ENCODE results near the gene RGS3. TPM values are rescaled to one million over a fixed set of nuclear protein-coding genes. Genes with fewer than 3 reads are reported as not detected.
A peak's percentile ranks its signal among the peaks of the same experiment; 100 is the strongest.

RGS3 gene
- total RNA-seq, 6 donors from 2014 or later, result 60.3 to 93.2 (median 72.6) TPM

- H3K4me3 ChIP-seq, result no peak overlapping the region
- H3K36me3 ChIP-seq, result no peaks in the 10 kb centered on the region
- H3K9me3 ChIP-seq, result no peaks in the 10 kb centered on the region
- H3K27me3 ChIP-seq, result no peaks in the 10 kb centered on the region
- TF ChIP-seq CTCF (IDR thresholded peaks at IDR 0.05) (no peak), EP300 (IDR thresholded peaks at IDR 0.05) (no peak), POLR2AphosphoS5 (IDR thresholded peaks at IDR 0.05) (no peak), POLR2A (IDR thresholded peaks at IDR 0.05) (no peak)
- peak in 1 of 2 donors; percentile 76 for DNase-seq
- peak overlapping the region; percentile 78 to 82 (median 82) for H3K27ac ChIP-seq
- WGBS, 2 donors, result 46 to 56% methylated on average over 5 of the region's 5 CpGs
- peak; percentile 91 to 95 for ATAC-seq (ENCODE audit: low FRiP score in 2 of 2)
- peaks cover 17 to 28% (median 21%) of the 10 kb centered on the region in 4 donors for H3K4me1 ChIP-seq
Observed at GRCh38 chr9:113454914-113455761, 8.4 kb upstream of the RGS3 start.

GRCh38 chr9:113456235-113456634 is 7.3 kb upstream of the RGS3 start:
- DNase-seq (no peak), ATAC-seq (ENCODE audit: low FRiP score in 2 of 2) (no peak)
- H3K27ac ChIP-seq, result peak overlapping the region; percentile 78 to 82 (median 82)
- H3K4me1 ChIP-seq, result peaks cover 17 to 28% (median 21%) of the 10 kb centered on the region in 4 donors
- TF ChIP-seq POLR2A (IDR thresholded peaks at IDR 0.05) (no peak), POLR2AphosphoS5 (IDR thresholded peaks at IDR 0.05) (no peak)
- H3K4me3 ChIP-seq, result no peak overlapping the region
- H3K27me3 ChIP-seq, result no peaks in the 10 kb centered on the region
- WGBS, 2 donors, result 83 to 91% methylated on average over 2 of the region's 2 CpGs
- no peaks in the 10 kb centered on the region for H3K36me3 ChIP-seq
- no peaks in the 10 kb centered on the region for H3K9me3 ChIP-seq

GRCh38 chr9:113461285-113461684 is 2.2 kb upstream of the RGS3 start:
- no peak for DNase-seq
- Histone ChIP-seq H3K27me3 (no peaks in the 10 kb centered on the region), H3K9me3 (no peaks in the 10 kb centered on the region), H3K36me3 (no peaks in the 10 kb centered on the region), H3K4me1 (peaks cover 3 to 21% (median 9%) of the 10 kb centered on the region in 4 donors), H3K4me3 (no peak overlapping the region), H3K27ac (no peak overlapping the region)
- no peak for TF ChIP-seq POLR2AphosphoS5 (IDR thresholded peaks at IDR 0.05)
- ATAC-seq (ENCODE audit: low FRiP score in 2 of 2), result no peak
- WGBS, 2 donors, result 95 to 100% methylated on average over 2 to 3 of the region's 3 CpGs

- Histone ChIP-seq H3K9me3 (no peaks in the 10 kb centered on the region), H3K27ac (no peak overlapping the region), H3K4me3 (no peak overlapping the region), H3K4me1 (peaks cover 0 to 19% (median 3%) of the 10 kb centered on the region in 4 donors), H3K36me3 (no peaks in the 10 kb centered on the region), H3K27me3 (no peaks in the 10 kb centered on the region)
- TF ChIP-seq POLR2A (IDR thresholded peaks at IDR 0.05) (no peak), CTCF (IDR thresholded peaks at IDR 0.05) (no peak), EP300 (IDR thresholded peaks at IDR 0.05) (no peak), POLR2AphosphoS5 (IDR thresholded peaks at IDR 0.05) (no peak)
- 97 to 98% methylated on average over 3 to 4 of the region's 4 CpGs for WGBS, 2 donors
- no peak for DNase-seq
- no peak for ATAC-seq (ENCODE audit: low FRiP score in 2 of 2)
Observed at GRCh38 chr9:113461943-113462342, 1.6 kb upstream of the RGS3 start.

GRCh38 chr9:113462781-113463286 is 693 bp upstream of the RGS3 start:
- DNase-seq (no peak), ATAC-seq (ENCODE audit: low FRiP score in 2 of 2) (peak in 1 of 2 donors; percentile 5)
- Histone ChIP-seq H3K36me3 (no peaks in the 10 kb centered on the region), H3K9me3 (no peaks in the 10 kb centered on the region), H3K27me3 (no peaks in the 10 kb centered on the region), H3K4me3 (no peak overlapping the region), H3K4me1 (peaks cover 0 to 19% (median 3%) of the 10 kb centered on the region in 4 donors), H3K27ac (no peak overlapping the region)
- WGBS, 2 donors, result 79 to 83% methylated on average over 8 to 11 of the region's 11 CpGs
- TF ChIP-seq POLR2AphosphoS5 (IDR thresholded peaks at IDR 0.05) (no peak), EP300 (IDR thresholded peaks at IDR 0.05) (no peak)

- Histone ChIP-seq H3K36me3 (no peaks in the 10 kb centered on the region), H3K27ac (no peak overlapping the region), H3K4me3 (peak overlapping the region in 3 of 4 donors; percentile 43 to 54 (median 51)), H3K27me3 (no peaks in the 10 kb centered on the region), H3K4me1 (peaks cover 0 to 19% (median 3%) of the 10 kb centered on the region in 4 donors), H3K9me3 (no peaks in the 10 kb centered on the region)
- ATAC-seq (ENCODE audit: low FRiP score in 2 of 2) (no peak), DNase-seq (no peak)
- 90% methylated on average over 1 of the region's 1 CpG; no CpG with 5 or more reads in 1 of the 2 donors for WGBS, 2 donors
- no peak for TF ChIP-seq POLR2AphosphoS5 (IDR thresholded peaks at IDR 0.05)
- no peak for TF ChIP-seq EP300 (IDR thresholded peaks at IDR 0.05)
- no peak for TF ChIP-seq CTCF (IDR thresholded peaks at IDR 0.05)
- no peak for TF ChIP-seq POLR2A (IDR thresholded peaks at IDR 0.05)
Observed at GRCh38 chr9:113464286-113464660, 746 bp downstream of the RGS3 start.
